Mucosa of descending colon (tissue), 3 donors: ENCODE measurements around the gene TAS2R10. TPM values are rescaled to one million over a fixed set of nuclear protein-coding genes. Genes with fewer than 3 reads are reported as not detected.

ENCODE experiments used
- ATAC-seq: fragments of 200-7000 bp; cut with Tn5 transposase; one replicate; pipeline ENCODE4 v1.9.1; 2020; ENCODE audit warnings: mild to moderate bottlenecking, moderate library complexity
- DNase-seq, 3 donors: peaks; one replicate each; pipeline ENCODE4 v3.0.0-alpha.2; 2020
- H3K36me3 ChIP-seq: fragments of 200-600 bp; one replicate; pipeline ENCODE4 v1.8.0; 2021; ENCODE audit warnings: low read depth, mild to moderate bottlenecking
- H3K4me1 ChIP-seq: fragments of 200-600 bp; one replicate; pipeline ENCODE4 v1.8.0; 2021; ENCODE audit warnings: low read depth, mild to moderate bottlenecking
- H3K4me3 ChIP-seq: fragments of 200-600 bp; one replicate; pipeline ENCODE4 v1.8.0; 2021; ENCODE audit warnings: mild to moderate bottlenecking
- H3K9me3 ChIP-seq: fragments of 200-600 bp; one replicate; pipeline ENCODE4 v1.8.0; 2021; ENCODE audit warnings: mild to moderate bottlenecking
- CTCF ChIP-seq: fragments of 200-600 bp; IDR thresholded peaks from one replicate; pipeline ENCODE4 v1.8.0; 2022; ENCODE audit warnings: antibody characterized with exemption, mild to moderate bottlenecking
- intact Hi-C, 2 donors: fragments of 100-400 bp; cut with DNase I in 1 of 2; cut with micrococcal nuclease in 1 of 2; formaldehyde crosslinking; loops; one replicate each; pipeline versions ENCODE4 v1.11.0 to v1.11.1; 2022; cut with DNase I, micrococcal nuclease
- total RNA-seq, 3 donors: library from RNA; stranded (reverse); fragmentation: NEBNext Ultra II Directional in 2 of 3; extraction: Animal tissue kit (Norgen Biotek cat#: 25700) in 2 of 3; gene quantifications; one replicate each; pipeline versions ENCODE4 v1.2.1 to v1.2.4, GENCODE V29; 2021 to 2023
- donor health status: DM: no; HTN: no; CAD: no; lungs with moderate emphysema.
- donor health status: DM: no; HTN: no; CAD: no.
- donor health status: DM: no; HTN: yes; CAD: no.

TAS2R10 gene
- total RNA-seq, 3 donors from 2014 or later: 0.39 to 0.87 TPM; not detected in 1

DNA sequence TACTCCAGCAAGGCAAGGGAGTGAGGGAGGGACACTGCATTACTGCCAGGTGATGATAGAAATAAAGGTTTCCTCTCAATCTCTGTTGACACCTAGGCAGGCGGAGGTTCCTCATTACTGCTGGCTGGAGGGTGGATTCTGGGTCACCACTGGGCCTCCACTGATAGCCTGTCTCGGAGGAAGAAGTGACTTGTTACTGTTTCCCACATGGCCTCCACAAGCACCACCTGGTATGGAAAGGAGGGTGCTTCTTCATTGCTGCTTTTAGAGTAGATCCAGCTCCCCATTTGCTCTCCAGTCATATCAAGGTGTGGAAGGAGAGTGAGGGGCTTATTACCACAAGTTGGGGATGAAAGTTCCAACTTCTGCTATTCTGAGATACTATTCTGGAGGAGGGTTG lies 16.7 kb upstream of the TAS2R10 start:
- Histone ChIP-seq H3K4me3 (no peak overlapping the region), H3K9me3 (no peaks in the 10 kb centered on the region), H3K4me1 (no peaks in the 10 kb centered on the region), H3K36me3 (no peaks in the 10 kb centered on the region)
- ATAC-seq (no peak), DNase-seq (no peak)
- no peak for TF ChIP-seq CTCF
- intact Hi-C loops: no loop called here

DNA sequence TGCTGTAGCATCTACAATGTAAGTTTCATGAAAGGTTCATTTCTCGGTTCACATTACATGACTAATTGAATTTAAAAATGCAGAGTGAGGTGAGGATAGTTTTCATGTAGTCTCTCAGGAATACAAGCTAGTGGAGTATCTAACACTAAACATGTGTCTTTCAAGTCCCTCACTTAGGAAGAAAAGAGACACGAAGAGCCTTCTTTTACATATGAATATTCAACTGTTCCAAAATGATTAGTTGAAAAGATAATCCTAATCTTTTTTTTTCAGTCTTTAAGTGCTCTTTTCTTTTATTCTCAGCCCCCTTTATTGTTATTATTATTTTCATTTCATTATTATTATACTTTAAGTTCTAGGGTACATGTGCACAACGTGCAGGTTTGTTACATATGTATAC lies 12.3 kb upstream of the TAS2R10 start:
- Histone ChIP-seq H3K4me1 (no peaks in the 10 kb centered on the region), H3K36me3 (no peaks in the 10 kb centered on the region), H3K4me3 (no peak overlapping the region), H3K9me3 (peaks cover 2% of the 10 kb centered on the region)
- no peak for DNase-seq
- TF ChIP-seq CTCF: no peak
- ATAC-seq: no peak
- intact Hi-C loops: no loop called here

GRCh38 chr12:10829994-10830393 lies 3.8 kb upstream of the TAS2R10 start:
- Histone ChIP-seq H3K4me3 (no peak overlapping the region), H3K36me3 (no peaks in the 10 kb centered on the region), H3K4me1 (no peaks in the 10 kb centered on the region), H3K9me3 (no peaks in the 10 kb centered on the region)
- DNase-seq (no peak), ATAC-seq (no peak)
- intact Hi-C loops: no loop called here
- TF ChIP-seq CTCF: no peak

- ATAC-seq (no peak), DNase-seq (no peak)
- no peaks in the 10 kb centered on the region for H3K36me3 ChIP-seq
- no peak overlapping the region for H3K4me3 ChIP-seq
- intact Hi-C loops: no loop called here
- H3K9me3 ChIP-seq: no peaks in the 10 kb centered on the region
- no peaks in the 10 kb centered on the region for H3K4me1 ChIP-seq
- no peak for TF ChIP-seq CTCF
Measured at GRCh38 chr12:10824957-10825356, 1.2 kb downstream of the TAS2R10 start.

- H3K4me3 ChIP-seq: no peak overlapping the region
- ATAC-seq (no peak), DNase-seq (no peak)
- H3K4me1 ChIP-seq: no peaks in the 10 kb centered on the region
- H3K9me3 ChIP-seq: no peaks in the 10 kb centered on the region
- no peak for TF ChIP-seq CTCF
- H3K36me3 ChIP-seq: no peaks in the 10 kb centered on the region
- intact Hi-C loops: no loop called here
Measured at GRCh38 chr12:10811883-10812536, 14.1 kb downstream of the TAS2R10 start.

DNA sequence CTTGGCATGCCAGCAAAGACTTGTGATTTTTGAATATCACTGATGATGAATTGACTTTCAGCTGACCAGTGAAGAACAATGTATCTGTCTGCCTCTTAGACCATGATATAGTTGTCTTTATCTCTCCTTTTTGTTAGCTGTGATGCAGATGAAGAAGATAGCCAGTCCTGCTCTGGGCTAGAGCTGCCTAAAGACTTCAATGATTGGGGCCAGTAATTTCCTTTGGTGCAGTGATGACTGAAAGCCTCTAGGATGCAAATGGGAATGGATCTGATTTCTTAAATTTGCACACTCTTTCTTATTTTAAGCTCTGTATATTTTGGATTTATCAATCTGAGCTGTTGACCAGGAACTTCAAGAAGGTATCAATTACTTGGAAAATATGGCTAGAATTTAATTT lies 16.1 kb downstream of the TAS2R10 start, which contains the start of gene TAS2R9:
TSS of gene TAS2R9 (minus strand) at position 101 of the 400 bp plus-strand sequence. CDS start at position 8, 93 bp downstream.
- no peaks in the 10 kb centered on the region for H3K9me3 ChIP-seq
- ATAC-seq (no peak), DNase-seq (no peak)
- H3K36me3 ChIP-seq: no peaks in the 10 kb centered on the region
- TF ChIP-seq CTCF: no peak
- no peak within 1 kb of the TSS for H3K4me3 ChIP-seq
- no peaks in the 10 kb centered on the region for H3K4me1 ChIP-seq
- intact Hi-C loops: no loop called here
